Activated CD4-positive, alpha-beta T cell treated with anti-CD3 and anti-CD28 coated beads, Interleukin-2, amount 50 U/mL, for 16 hours (primary cell): ENCODE results near the gene ZNRF3.
"Not testable (repeated sequence)": the region's sequence is repeated elsewhere in the genome, so short reads cannot be mapped to it uniquely, and the experiment has no call there.

Experiments used
- DNase-seq: peaks from one replicate; pipeline ENCODE4 v3.0.0-alpha.2; 2020

Gene ZNRF3

GRCh38 chr22:29072193-29072978, 189.0 kb downstream of the ZNRF3 start:
- peak; percentile 81 for DNase-seq

DNA sequence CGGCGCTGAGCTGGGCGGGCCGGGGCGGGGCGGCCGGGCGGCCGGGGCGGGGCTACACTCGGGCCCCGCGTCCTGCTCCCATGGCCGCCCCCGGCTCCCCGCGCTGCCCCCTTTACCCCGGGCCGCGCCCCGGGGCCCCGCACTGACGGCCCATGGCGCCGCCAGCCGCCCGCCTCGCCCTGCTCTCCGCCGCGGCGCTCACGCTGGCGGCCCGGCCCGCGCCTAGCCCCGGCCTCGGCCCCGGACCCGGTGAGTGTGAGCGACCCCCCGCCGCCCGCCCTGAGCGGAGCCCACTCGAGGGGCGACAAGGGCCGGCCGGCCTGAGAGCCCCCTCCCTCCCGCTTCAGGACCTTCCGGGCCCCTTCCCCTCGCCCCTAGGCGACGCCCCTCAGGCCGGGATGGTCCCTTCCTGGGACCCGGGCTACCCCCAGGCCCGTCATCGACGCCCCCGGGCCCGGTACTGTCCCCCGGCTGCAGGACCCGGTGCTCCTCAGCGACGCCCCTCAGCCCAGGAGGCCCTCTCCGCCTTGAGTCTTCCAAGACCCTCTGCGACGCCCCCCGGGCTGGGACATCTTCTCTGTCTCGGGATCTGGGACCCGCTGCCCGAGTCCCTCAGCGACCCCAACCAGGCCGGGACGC, 189.7 kb downstream of the ZNRF3 start, which contains the start of gene KREMEN1:
TSS of gene KREMEN1 (plus strand) at position 57 of the 639 bp plus-strand sequence. CDS start at position 153, 96 bp downstream.
- DNase-seq, result no peak

DNA sequence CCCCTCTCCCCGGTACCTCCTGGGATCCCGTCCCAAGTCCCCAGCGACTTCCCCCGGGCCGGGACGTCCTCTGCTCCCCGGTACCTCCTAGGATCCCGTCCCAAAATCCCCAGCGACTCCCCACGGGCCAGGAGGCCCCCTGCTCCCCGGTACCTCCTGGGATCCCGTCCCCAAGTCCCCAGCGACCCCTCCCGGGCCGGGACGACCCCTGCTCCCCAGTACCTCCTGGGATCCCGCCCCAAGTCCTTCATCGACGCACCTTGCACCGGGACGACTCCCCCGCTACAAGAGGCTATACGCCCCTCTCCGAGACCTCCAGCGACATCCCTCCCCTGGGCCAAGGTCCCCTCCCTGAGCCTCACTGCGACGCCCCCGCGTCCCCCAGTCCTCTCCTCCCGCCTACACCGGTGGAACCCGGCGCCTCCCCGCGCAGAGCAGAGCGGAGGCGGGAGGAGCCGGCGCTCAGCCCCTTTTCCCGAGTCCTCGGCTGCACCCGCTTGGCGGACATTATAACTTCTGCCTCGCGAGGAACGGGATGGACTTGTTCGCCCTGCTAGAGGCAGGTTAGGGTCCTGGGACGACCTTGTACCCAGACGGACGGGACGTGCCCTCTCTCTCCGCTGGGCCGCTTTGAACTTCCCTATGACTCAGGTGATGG, 190.4 kb downstream of the ZNRF3 start:
- no peak for DNase-seq

- no peak for DNase-seq
Observed at GRCh38 chr22:29074276-29074772, 191.0 kb downstream of the ZNRF3 start.

- no peak for DNase-seq
Observed at GRCh38 chr22:29078036-29078868, 194.9 kb downstream of the ZNRF3 start.

GRCh38 chr22:29078869-29079207, 195.5 kb downstream of the ZNRF3 start:
- DNase-seq, result no peak

DNA sequence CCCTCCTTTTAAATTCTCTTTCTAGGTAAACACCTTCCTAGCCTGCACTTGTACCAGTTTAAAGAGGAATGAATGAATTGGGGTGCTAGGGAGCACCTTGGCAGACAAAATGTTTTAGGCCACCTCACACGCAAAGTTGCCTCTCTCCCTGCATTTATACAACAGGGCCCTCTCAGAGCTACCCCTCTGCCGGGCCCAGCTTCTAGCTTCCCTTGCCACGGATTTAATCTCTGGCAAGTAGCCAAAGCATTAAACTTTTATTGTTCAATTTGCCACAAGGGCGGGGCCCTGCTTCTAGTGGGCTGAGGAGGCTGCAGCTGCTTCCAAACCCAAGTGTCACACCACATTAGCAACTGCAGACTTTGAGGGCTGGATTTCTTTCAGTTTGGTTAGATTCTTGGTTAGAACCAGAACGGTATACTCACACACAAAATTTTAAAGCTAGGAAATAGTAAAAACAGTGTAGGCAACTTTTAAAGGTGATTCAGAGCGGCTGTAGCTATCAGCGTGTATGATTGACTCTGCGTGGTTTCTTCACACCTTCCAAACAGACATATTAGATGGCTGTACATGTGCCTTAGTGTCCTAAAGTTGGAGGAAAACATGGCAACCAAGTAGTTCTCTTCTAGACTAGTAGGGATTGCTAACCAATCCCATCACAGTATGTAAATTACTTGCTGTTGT, 196.0 kb downstream of the ZNRF3 start:
- DNase-seq, result no peak

- DNase-seq, result no peak
Observed at GRCh38 chr22:29080106-29080975, 197.0 kb downstream of the ZNRF3 start.

DNA sequence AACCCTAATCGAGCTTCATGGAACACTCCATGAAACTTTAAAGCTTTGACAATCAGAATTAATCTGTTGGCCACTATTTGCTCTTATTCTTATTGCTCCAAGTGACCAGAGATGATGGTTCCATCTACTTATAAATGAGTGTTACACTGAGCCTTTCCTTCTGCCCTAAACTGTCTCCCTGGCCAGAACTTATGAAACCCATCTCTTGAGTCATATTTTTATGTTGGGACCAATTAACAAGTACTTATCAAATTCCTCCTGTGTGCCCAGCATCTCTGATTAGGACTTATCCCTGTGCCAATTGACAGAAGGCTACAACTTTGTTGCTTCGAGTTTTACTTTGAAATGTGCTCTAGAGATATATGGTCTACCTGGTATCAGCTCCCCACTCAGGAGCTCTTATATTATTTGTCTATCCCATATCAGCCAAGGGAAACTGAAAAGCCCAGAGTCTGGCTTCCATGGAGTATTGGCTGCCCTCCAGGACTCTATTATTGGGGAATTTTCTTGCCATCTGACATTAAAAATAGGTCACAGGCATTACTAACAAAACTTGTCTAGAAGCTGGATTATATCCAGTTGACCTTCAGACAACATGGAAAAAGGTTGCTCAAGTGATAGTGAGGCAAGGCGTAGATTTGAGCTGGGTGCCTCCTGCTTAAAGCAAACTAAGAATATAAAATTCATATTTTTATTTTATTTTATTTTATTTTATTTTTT, 198.3 kb downstream of the ZNRF3 start:
- no peak for DNase-seq

GRCh38 chr22:29082826-29083545, 199.6 kb downstream of the ZNRF3 start:
- no peak for DNase-seq

- DNase-seq, result not testable (repeated sequence)
Observed at GRCh38 chr22:29083576-29083932, 200.2 kb downstream of the ZNRF3 start.

DNA sequence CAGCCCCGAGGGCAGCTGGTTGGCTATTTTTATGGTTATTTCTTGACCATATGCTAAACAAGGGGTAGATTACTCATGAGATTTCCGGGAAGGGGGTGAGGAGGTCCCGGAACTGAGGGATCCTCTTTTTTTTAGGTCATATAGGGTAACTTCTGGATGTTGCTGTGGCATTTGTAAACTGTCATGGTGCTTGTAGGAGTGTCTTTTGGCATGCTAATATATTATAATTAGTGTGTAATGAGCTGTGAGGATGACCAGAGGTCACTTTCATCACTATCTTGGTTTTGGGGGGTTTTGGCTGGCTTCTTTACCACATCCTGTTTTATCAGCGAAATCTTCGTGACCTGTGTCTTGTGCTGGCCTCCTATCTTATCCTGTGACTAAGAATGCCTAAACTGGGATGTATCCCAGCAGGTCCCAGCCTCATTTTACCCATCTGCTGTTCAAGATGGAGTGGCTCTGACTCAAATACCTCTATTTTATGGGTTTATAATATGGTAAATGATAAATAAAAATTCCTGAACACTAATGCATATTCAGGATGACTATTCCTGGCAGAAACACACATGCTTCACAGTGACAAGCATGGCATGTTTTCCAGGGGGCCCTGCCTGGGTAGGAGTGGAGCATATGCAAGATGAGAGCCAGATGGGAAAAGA, 200.7 kb downstream of the ZNRF3 start:
- no peak for DNase-seq

DNA sequence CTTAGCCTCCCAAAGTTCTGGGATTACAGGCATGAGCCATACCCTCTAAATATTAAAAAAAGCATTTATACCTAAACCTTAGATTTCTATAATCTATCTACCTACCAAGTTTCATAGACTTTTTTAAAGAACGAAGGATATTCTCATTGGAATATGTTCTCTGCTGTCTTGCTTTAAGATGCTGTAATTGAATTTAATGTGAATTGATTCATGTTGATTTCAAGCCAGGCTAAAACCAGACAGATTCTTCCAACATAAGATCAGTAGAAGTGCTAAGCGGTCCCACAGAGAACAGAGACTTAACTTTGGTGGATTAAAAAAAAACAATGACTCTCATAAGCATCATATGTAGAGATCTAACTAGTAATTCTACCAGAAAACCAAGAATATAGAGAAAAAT, 203.6 kb downstream of the ZNRF3 start:
- no peak for DNase-seq

- no peak for DNase-seq
Observed at GRCh38 chr22:29088809-29089208, 205.4 kb downstream of the ZNRF3 start.

DNA sequence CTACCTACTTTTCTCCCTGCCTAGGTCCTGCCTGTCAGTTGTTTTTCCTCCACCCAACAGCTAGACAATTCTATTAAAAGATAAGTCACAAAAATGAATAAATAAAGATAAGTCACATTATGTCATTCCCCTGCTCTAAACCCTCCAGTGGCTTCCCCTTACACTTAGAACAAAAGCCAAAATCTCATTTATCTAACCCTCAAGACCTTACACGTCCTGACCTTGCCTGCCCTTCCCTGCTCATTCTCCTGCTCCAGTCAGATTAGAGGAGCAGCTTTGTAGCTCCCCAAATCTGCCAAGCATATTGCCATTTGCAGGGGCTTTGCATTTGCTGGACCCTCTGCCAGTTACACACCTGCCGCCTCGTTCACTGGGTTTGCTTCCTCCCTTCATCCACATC, 206.1 kb downstream of the ZNRF3 start:
- no peak for DNase-seq

- no peak for DNase-seq
Observed at GRCh38 chr22:29090039-29090438, 206.7 kb downstream of the ZNRF3 start.

DNA sequence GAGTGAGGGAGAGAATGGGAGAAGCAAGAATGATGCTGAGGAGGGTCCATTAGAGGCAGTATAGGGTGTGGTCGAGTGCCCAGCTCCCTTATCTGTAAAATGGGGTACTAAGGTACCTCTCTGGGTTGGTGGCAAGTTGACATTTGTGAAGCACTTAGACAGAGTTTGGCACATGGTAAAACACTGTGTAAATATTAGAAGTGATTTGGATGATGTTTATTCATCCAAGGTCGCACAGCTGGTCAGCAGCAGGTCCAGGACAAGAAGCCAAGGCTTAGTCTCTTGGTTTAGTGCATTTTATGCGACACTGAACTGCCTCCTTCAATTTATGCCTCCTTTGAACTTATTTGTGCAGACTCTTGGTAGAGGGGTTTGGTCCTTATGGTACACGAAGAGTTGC, 208.9 kb downstream of the ZNRF3 start:
- no peak for DNase-seq

DNA sequence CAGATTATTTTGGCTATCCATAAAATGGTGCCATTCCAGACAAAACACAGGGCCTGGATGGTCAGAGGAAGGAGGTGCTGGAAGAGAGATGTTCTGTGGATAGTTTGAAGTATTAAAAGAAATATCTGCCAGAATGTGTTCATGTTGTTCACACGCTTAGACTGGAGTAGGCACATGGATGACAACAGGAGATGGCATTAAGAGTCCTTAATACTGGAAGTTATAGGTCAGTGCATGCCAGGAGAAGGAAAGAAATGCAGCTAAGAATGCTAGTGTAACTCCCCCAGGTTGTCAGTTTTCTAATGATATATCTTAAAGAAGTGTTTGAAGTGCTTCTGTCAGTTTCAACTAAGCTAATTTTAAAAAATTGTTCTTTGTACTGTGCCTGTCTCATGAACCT, 209.7 kb downstream of the ZNRF3 start:
- DNase-seq, result no peak
